ENCODE data around the gene TEDDM1.
"Not testable (repeated sequence)": the region's sequence is repeated elsewhere in the genome, so short reads cannot be mapped to it uniquely, and the experiment has no call there.

TEDDM1 gene

GRCh38 chr1:182379781-182380180 lies 20.7 kb downstream of the TEDDM1 start:
- DNase-seq, result not testable (repeated sequence)

GRCh38 chr1:182376936-182377574 lies 23.4 kb downstream of the TEDDM1 start:
- DNase-seq, result no peak

GRCh38 chr1:182374101-182374834 lies 26.2 kb downstream of the TEDDM1 start:
- no peak for DNase-seq

- no peak for DNase-seq
Observed at GRCh38 chr1:182370532-182370931, 29.9 kb downstream of the TEDDM1 start.

- DNase-seq, result no peak
Observed at GRCh38 chr1:182368903-182369302, 31.6 kb downstream of the TEDDM1 start.

- no peak for DNase-seq
Observed at GRCh38 chr1:182368358-182368757, 32.1 kb downstream of the TEDDM1 start.

GRCh38 chr1:182367926-182368325 lies 32.5 kb downstream of the TEDDM1 start:
- no peak for DNase-seq

GRCh38 chr1:182366596-182366995 lies 33.9 kb downstream of the TEDDM1 start:
- no peak for DNase-seq

GRCh38 chr1:182359645-182360044 lies 40.8 kb downstream of the TEDDM1 start:
- DNase-seq, result no peak

- no peak for DNase-seq
Observed at GRCh38 chr1:182357913-182358312, 42.6 kb downstream of the TEDDM1 start.

GRCh38 chr1:182357171-182357570 lies 43.3 kb downstream of the TEDDM1 start:
- DNase-seq, result no peak

- DNase-seq, result no peak
Observed at GRCh38 chr1:182355723-182356098, 44.8 kb downstream of the TEDDM1 start.

- DNase-seq, result no peak
Observed at GRCh38 chr1:182351790-182352364, 48.6 kb downstream of the TEDDM1 start.

GRCh38 chr1:182350839-182351238 lies 49.6 kb downstream of the TEDDM1 start:
- DNase-seq, result no peak

GRCh38 chr1:182348961-182349747 lies 51.3 kb downstream of the TEDDM1 start:
- no peak for DNase-seq
